Trophoblast cell (in vitro differentiated cells and primary cell): ENCODE data around the gene ADAMTS12.

Experiments
- DNase-seq, 2 donors: peaks; one replicate each; pipeline ENCODE4 v3.0.0-alpha.2; 2016
- H2AFZ ChIP-seq: 2 replicates; pipeline ENCODE4 v1.6.1; 2013; ENCODE audit warnings: low read length, moderate library complexity, mild to moderate bottlenecking; ENCODE audit not compliant: insufficient read depth, poor library complexity
- H2AK5ac ChIP-seq: 2 replicates; pipeline ENCODE4 v1.6.1; 2013; ENCODE audit warnings: mild to moderate bottlenecking, low read length
- H2BK120ac ChIP-seq: 2 replicates; pipeline ENCODE4 v1.6.1; 2013; ENCODE audit warnings: low read length, mild to moderate bottlenecking, moderate library complexity; ENCODE audit not compliant: insufficient read depth, poor library complexity
- H2BK12ac ChIP-seq: 2 replicates; pipeline ENCODE4 v1.6.1; 2013; ENCODE audit warnings: mild to moderate bottlenecking, low read length, moderate library complexity
- H2BK5ac ChIP-seq: 2 replicates; pipeline ENCODE4 v1.6.1; 2013; ENCODE audit warnings: low read length, low read depth, moderate library complexity, mild to moderate bottlenecking; ENCODE audit not compliant: poor library complexity
- H3K14ac ChIP-seq: 2 replicates; pipeline ENCODE4 v1.6.1; 2013; ENCODE audit warnings: mild to moderate bottlenecking, low read length
- H3K18ac ChIP-seq: 2 replicates; pipeline ENCODE4 v1.6.1; 2013; ENCODE audit warnings: mild to moderate bottlenecking, low read length
- H3K23ac ChIP-seq: 2 replicates; pipeline ENCODE4 v1.6.1; 2013; ENCODE audit warnings: low read length
- H3K27ac ChIP-seq: 2 replicates; pipeline ENCODE4 v1.5.1; 2013; ENCODE audit warnings: low read depth, mild to moderate bottlenecking, inconsistent platforms, low read length, moderate library complexity
- H3K27me3 ChIP-seq: 2 replicates; pipeline ENCODE4 v1.6.1; 2013; ENCODE audit warnings: inconsistent platforms, mild to moderate bottlenecking, low read length, moderate library complexity; ENCODE audit not compliant: insufficient read depth
- H3K36me3 ChIP-seq, 2 experiments: 1 replicate in 1 of 2; 2 replicates in 1 of 2; pipeline ENCODE4 v1.6.1; 2013; ENCODE audit warnings: low read length in 2 of 2, mild to moderate bottlenecking in 2 of 2, moderate library complexity in 1 of 2; ENCODE audit not compliant: insufficient read depth in 2 of 2, control insufficient read depth in 1 of 2
- H3K4ac ChIP-seq: 2 replicates; pipeline ENCODE4 v1.6.1; 2013; ENCODE audit warnings: low read depth, mild to moderate bottlenecking, low read length, moderate library complexity
- H3K4me1 ChIP-seq, 2 experiments: 1 replicate in 1 of 2; 2 replicates in 1 of 2; pipeline ENCODE4 v1.6.1; 2013; ENCODE audit warnings: low read length in 2 of 2, mild to moderate bottlenecking in 2 of 2, moderate library complexity in 1 of 2; ENCODE audit not compliant: insufficient read depth in 2 of 2, control insufficient read depth in 1 of 2
- H3K4me2 ChIP-seq: 2 replicates; pipeline ENCODE4 v1.6.1; 2013; ENCODE audit warnings: inconsistent platforms, mild to moderate bottlenecking, low read length, moderate library complexity
- H3K4me3 ChIP-seq: 2 replicates; pipeline ENCODE4 v1.5.1; 2013; ENCODE audit warnings: mild to moderate bottlenecking, low read depth, low read length, inconsistent platforms
- H3K79me1 ChIP-seq: one replicate; pipeline ENCODE4 v1.6.1; 2013; ENCODE audit warnings: low read length
- H3K79me2 ChIP-seq: 2 replicates; pipeline ENCODE4 v1.6.1; 2013; ENCODE audit warnings: low read length, mild to moderate bottlenecking; ENCODE audit not compliant: control insufficient read depth, insufficient read depth, poor library complexity
- H3K9ac ChIP-seq: 2 replicates; pipeline ENCODE4 v1.6.1; 2013; ENCODE audit warnings: mild to moderate bottlenecking, low read length
- H3K9me3 ChIP-seq: 2 replicates; pipeline ENCODE4 v1.6.1; 2013; ENCODE audit warnings: low read depth, mild to moderate bottlenecking, control low read depth, inconsistent platforms, low read length; ENCODE audit not compliant: insufficient read depth
- H4K12ac ChIP-seq: 2 replicates; pipeline ENCODE4 v1.6.1; 2013; ENCODE audit warnings: low read depth, mild to moderate bottlenecking, low read length, moderate library complexity
- H4K8ac ChIP-seq: 2 replicates; pipeline ENCODE4 v1.6.1; 2013; ENCODE audit warnings: low read depth, mild to moderate bottlenecking, low read length, moderate library complexity
- H4K91ac ChIP-seq: one replicate; pipeline ENCODE4 v1.6.1; 2013; ENCODE audit warnings: low read depth, mild to moderate bottlenecking, low read length, moderate library complexity
- WGBS: extraction: QIAGEN DNeasy Blood & Tissue Kit; methylation state at CpG from one replicate; pipeline ENCODE4 v1.1.7; 2013; ENCODE audit warnings: missing lambda C conversion rate; ENCODE audit not compliant: insufficient read length, insufficient coverage; ENCODE audit errors: extremely low coverage; 5-methylcytosine and 5-hydroxymethylcytosine counted together

Gene ADAMTS12

GRCh38 chr5:33487236-33487635 is 404.6 kb downstream of the ADAMTS12 start:
- no peak overlapping the region for H3K4ac ChIP-seq
- no peak overlapping the region for H4K12ac ChIP-seq
- no peak overlapping the region for H3K27ac ChIP-seq
- H3K18ac ChIP-seq: no peak overlapping the region
- H3K14ac ChIP-seq: no peak overlapping the region
- H3K4me1 ChIP-seq: peaks cover 0 to 3% of the 10 kb centered on the region in 2 experiments
- H3K4me3 ChIP-seq: no peak overlapping the region
- no peak overlapping the region for H2BK5ac ChIP-seq
- WGBS: no CpG with 5 or more reads among the region's 3 CpGs
- no peak overlapping the region for H4K8ac ChIP-seq
- no peaks in the 10 kb centered on the region for H3K27me3 ChIP-seq
- no peak for DNase-seq
- H3K79me2 ChIP-seq: no peaks in the 10 kb centered on the region
- no peak overlapping the region for H3K9ac ChIP-seq
- H2BK12ac ChIP-seq: no peak overlapping the region
- H3K4me2 ChIP-seq: no peak overlapping the region
- H3K23ac ChIP-seq: no peak overlapping the region
- H2BK120ac ChIP-seq: no peak overlapping the region
- no peak overlapping the region for H4K91ac ChIP-seq
- H3K79me1 ChIP-seq: no peaks in the 10 kb centered on the region
- no peak overlapping the region for H2AK5ac ChIP-seq
- H3K36me3 ChIP-seq: no peaks in the 10 kb centered on the region
- H2AFZ ChIP-seq: no peak overlapping the region
- H3K9me3 ChIP-seq: peaks cover 2% of the 10 kb centered on the region

DNA sequence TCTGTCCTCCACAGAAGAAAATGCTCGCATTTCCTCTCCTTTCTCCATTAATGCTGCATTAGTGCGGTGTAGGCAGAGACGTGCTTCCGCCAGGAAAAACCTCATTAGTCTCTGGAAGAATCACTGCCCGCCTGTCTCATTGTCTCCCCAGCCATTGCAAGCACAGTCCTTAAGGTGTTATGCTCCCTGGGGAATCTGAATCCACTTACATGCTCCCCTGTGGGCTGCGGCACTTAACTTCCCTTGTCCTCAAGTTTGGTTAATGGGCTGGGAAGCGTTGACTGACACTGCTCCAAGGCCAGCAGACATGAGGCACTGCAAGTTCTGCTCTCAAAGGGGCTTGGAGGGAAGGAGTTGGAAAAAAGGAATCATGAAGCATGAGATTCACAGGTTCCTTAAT is 409.5 kb downstream of the ADAMTS12 start:
- Histone ChIP-seq H3K9ac (no peak overlapping the region), H3K79me2 (no peaks in the 10 kb centered on the region), H4K91ac (no peak overlapping the region), H2BK120ac (no peak overlapping the region), H3K4me3 (no peak overlapping the region), H2BK5ac (no peak overlapping the region), H2BK12ac (no peak overlapping the region), H4K12ac (no peak overlapping the region), H3K27ac (no peak overlapping the region), H3K18ac (no peak overlapping the region), H2AK5ac (no peak overlapping the region), H3K36me3 (peaks cover 0 to 6% of the 10 kb centered on the region in 2 experiments), H3K4me1 (no peaks in the 10 kb centered on the region), H3K9me3 (no peaks in the 10 kb centered on the region), H3K27me3 (no peaks in the 10 kb centered on the region), H3K23ac (no peak overlapping the region), H3K4ac (no peak overlapping the region), H4K8ac (no peak overlapping the region), H3K14ac (no peak overlapping the region), H2AFZ (no peak overlapping the region), H3K79me1 (no peaks in the 10 kb centered on the region), H3K4me2 (no peak overlapping the region)
- DNase-seq: no peak
- WGBS: no CpG with 5 or more reads among the region's 7 CpGs

DNA sequence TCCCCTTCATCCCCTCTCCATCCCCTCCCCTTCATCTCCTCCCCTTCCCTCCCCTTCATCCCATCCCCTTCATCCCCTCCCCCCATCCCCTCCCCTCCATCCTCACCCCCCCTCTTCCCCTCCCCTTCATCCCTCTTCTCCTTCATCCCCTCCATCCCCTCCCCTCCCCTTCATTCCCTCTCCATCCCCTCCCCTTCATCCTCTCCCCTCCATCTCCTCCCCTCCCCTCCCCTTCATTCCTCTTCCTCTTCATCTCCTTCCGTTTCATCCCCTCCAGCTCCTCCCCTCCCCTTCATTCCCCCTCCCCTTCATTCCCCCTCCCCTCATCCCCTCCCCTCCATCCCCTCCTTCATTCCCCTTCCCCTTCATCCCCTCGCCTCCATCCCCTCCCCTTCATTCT is 410.9 kb downstream of the ADAMTS12 start:
- H3K27me3 ChIP-seq: no peaks in the 10 kb centered on the region
- no peak overlapping the region for H2AK5ac ChIP-seq
- peaks cover 6 to 8% of the 10 kb centered on the region in 2 experiments for H3K36me3 ChIP-seq
- no peak overlapping the region for H4K91ac ChIP-seq
- no peak overlapping the region for H2BK5ac ChIP-seq
- H3K27ac ChIP-seq: no peak overlapping the region
- no peaks in the 10 kb centered on the region for H3K79me2 ChIP-seq
- H3K14ac ChIP-seq: no peak overlapping the region
- H4K12ac ChIP-seq: no peak overlapping the region
- H3K4me2 ChIP-seq: no peak overlapping the region
- no peak overlapping the region for H3K18ac ChIP-seq
- no peaks in the 10 kb centered on the region for H3K9me3 ChIP-seq
- H4K8ac ChIP-seq: no peak overlapping the region
- 100% methylated on average over 2 of the region's 2 CpGs for WGBS
- H2AFZ ChIP-seq: no peak overlapping the region
- no peak overlapping the region for H3K4me3 ChIP-seq
- no peaks in the 10 kb centered on the region for H3K79me1 ChIP-seq
- H2BK120ac ChIP-seq: no peak overlapping the region
- no peak overlapping the region for H2BK12ac ChIP-seq
- H3K23ac ChIP-seq: no peak overlapping the region
- H3K4me1 ChIP-seq: no peaks in the 10 kb centered on the region
- H3K9ac ChIP-seq: no peak overlapping the region
- no peak overlapping the region for H3K4ac ChIP-seq
- DNase-seq: no peak

GRCh38 chr5:33479311-33479710 is 412.5 kb downstream of the ADAMTS12 start:
- Histone ChIP-seq H3K36me3 (peaks cover 6 to 15% of the 10 kb centered on the region in 2 experiments), H2BK120ac (no peak overlapping the region), H3K23ac (no peak overlapping the region), H3K9ac (no peak overlapping the region), H3K18ac (no peak overlapping the region), H3K4me1 (no peaks in the 10 kb centered on the region), H3K4ac (no peak overlapping the region), H4K12ac (no peak overlapping the region), H3K27ac (no peak overlapping the region), H2BK12ac (no peak overlapping the region), H2AFZ (no peak overlapping the region), H3K27me3 (no peaks in the 10 kb centered on the region), H3K14ac (no peak overlapping the region), H3K9me3 (no peaks in the 10 kb centered on the region), H4K91ac (no peak overlapping the region), H2AK5ac (no peak overlapping the region), H3K79me1 (no peaks in the 10 kb centered on the region), H4K8ac (no peak overlapping the region), H3K4me2 (no peak overlapping the region), H3K4me3 (no peak overlapping the region), H2BK5ac (no peak overlapping the region), H3K79me2 (no peaks in the 10 kb centered on the region)
- no CpG with 5 or more reads among the region's 3 CpGs for WGBS
- DNase-seq: no peak
